Measurements from ENCODE around the gene KIF18A. TPM values are rescaled to one million over a fixed set of nuclear protein-coding genes. Genes with fewer than 3 reads are reported as not detected.

Gene KIF18A
- total RNA-seq, 1 donor from 2014 or later, result 0.89 TPM

- no peak for ATAC-seq
- DNase-seq (ENCODE audit: low spot score), result no peak
- intact Hi-C loops (cut with DNase I), result no loop called here
Observed at GRCh38 chr11:28058333-28058732, 49.6 kb downstream of the KIF18A start.

GRCh38 chr11:28054821-28055220 lies 53.1 kb downstream of the KIF18A start:
- ATAC-seq (no peak), DNase-seq (ENCODE audit: low spot score) (no peak)
- intact Hi-C loops (cut with DNase I), result no loop called here

GRCh38 chr11:28049338-28050216 lies 58.4 kb downstream of the KIF18A start:
- ATAC-seq (no peak), DNase-seq (ENCODE audit: low spot score) (no peak)
- intact Hi-C loops (cut with DNase I), result no loop called here

- no peak for ATAC-seq
- DNase-seq (ENCODE audit: low spot score), result no peak
- intact Hi-C loops (cut with DNase I), result no loop called here
Observed at GRCh38 chr11:28048812-28049211, 59.1 kb downstream of the KIF18A start.

- no peak for ATAC-seq
- no peak for DNase-seq (ENCODE audit: low spot score)
- intact Hi-C loops (cut with DNase I), result no loop called here
Observed at GRCh38 chr11:28043930-28044709, 63.8 kb downstream of the KIF18A start.

GRCh38 chr11:28040384-28040783 lies 67.6 kb downstream of the KIF18A start:
- intact Hi-C loops (cut with DNase I), result no loop called here
- ATAC-seq (no peak), DNase-seq (ENCODE audit: low spot score) (no peak)

GRCh38 chr11:28038775-28039174 lies 69.2 kb downstream of the KIF18A start:
- intact Hi-C loops (cut with DNase I), result no loop called here
- DNase-seq (ENCODE audit: low spot score) (no peak), ATAC-seq (no peak)

- intact Hi-C loops (cut with DNase I), result no loop called here
- DNase-seq (ENCODE audit: low spot score), result no peak
- ATAC-seq, result no peak
Observed at GRCh38 chr11:28026634-28027290, 81.2 kb downstream of the KIF18A start.

- ATAC-seq, result no peak
- intact Hi-C loops (cut with DNase I), result no loop called here
Observed at GRCh38 chr11:28017816-28018215, 90.1 kb downstream of the KIF18A start.

GRCh38 chr11:28011813-28012212 lies 96.1 kb downstream of the KIF18A start:
- intact Hi-C loops (cut with DNase I), result no loop called here
- ATAC-seq, result no peak
- DNase-seq (ENCODE audit: low spot score), result no peak

More at GRCh38 chr11:28017816-28018215, 90.1 kb downstream of the KIF18A start:
- DNase-seq (ENCODE audit: low spot score), result no peak

GRCh38 chr11:28009996-28010395 lies 98.0 kb downstream of the KIF18A start:
- intact Hi-C loops (cut with DNase I), result no loop called here
- DNase-seq (ENCODE audit: low spot score), result no peak
- no peak for ATAC-seq

GRCh38 chr11:28009388-28009787 lies 98.6 kb downstream of the KIF18A start:
- intact Hi-C loops (cut with DNase I), result no loop called here
- ATAC-seq (no peak), DNase-seq (ENCODE audit: low spot score) (no peak)

GRCh38 chr11:28003615-28004014 lies 104.3 kb downstream of the KIF18A start:
- DNase-seq (ENCODE audit: low spot score), result no peak
- no peak for ATAC-seq
- intact Hi-C loops (cut with DNase I), result no loop called here

GRCh38 chr11:27998552-27998951 lies 109.4 kb downstream of the KIF18A start:
- ATAC-seq, result no peak
- intact Hi-C loops (cut with DNase I), result no loop called here
- DNase-seq (ENCODE audit: low spot score), result no peak

GRCh38 chr11:27997344-27997743 lies 110.6 kb downstream of the KIF18A start:
- DNase-seq (ENCODE audit: low spot score) (no peak), ATAC-seq (no peak)
- intact Hi-C loops (cut with DNase I), result no loop called here

GRCh38 chr11:27996066-27996465 lies 111.9 kb downstream of the KIF18A start:
- intact Hi-C loops (cut with DNase I), result no loop called here
- ATAC-seq, result no peak
- no peak for DNase-seq (ENCODE audit: low spot score)

- ATAC-seq (no peak), DNase-seq (ENCODE audit: low spot score) (no peak)
- intact Hi-C loops (cut with DNase I), result no loop called here
Observed at GRCh38 chr11:27995083-27995482, 112.9 kb downstream of the KIF18A start.

GRCh38 chr11:27991736-27992135 lies 116.2 kb downstream of the KIF18A start:
- ATAC-seq (peak; percentile 73), DNase-seq (ENCODE audit: low spot score) (no peak)
- intact Hi-C loops (cut with DNase I), result no loop called here

GRCh38 chr11:27977527-27977926 lies 130.4 kb downstream of the KIF18A start:
- ATAC-seq, result no peak
- intact Hi-C loops (cut with DNase I), result no loop called here

GRCh38 chr11:27977031-27977430 lies 130.9 kb downstream of the KIF18A start:
- intact Hi-C loops (cut with DNase I), result no loop called here
- no peak for ATAC-seq
- no peak for DNase-seq (ENCODE audit: low spot score)

More at GRCh38 chr11:27977527-27977926, 130.4 kb downstream of the KIF18A start:
- DNase-seq (ENCODE audit: low spot score), result no peak
